GM18870 (cell line): ENCODE measurements around the gene GNAQ.

Source experiments
- ATAC-seq: cut with Tn5 transposase; IDR thresholded peaks from one replicate; pipeline ENCODE4 v1.9.1; 2021; ENCODE audit warnings: moderate library complexity; ENCODE audit not compliant: unreplicated experiment

GNAQ gene

DNA sequence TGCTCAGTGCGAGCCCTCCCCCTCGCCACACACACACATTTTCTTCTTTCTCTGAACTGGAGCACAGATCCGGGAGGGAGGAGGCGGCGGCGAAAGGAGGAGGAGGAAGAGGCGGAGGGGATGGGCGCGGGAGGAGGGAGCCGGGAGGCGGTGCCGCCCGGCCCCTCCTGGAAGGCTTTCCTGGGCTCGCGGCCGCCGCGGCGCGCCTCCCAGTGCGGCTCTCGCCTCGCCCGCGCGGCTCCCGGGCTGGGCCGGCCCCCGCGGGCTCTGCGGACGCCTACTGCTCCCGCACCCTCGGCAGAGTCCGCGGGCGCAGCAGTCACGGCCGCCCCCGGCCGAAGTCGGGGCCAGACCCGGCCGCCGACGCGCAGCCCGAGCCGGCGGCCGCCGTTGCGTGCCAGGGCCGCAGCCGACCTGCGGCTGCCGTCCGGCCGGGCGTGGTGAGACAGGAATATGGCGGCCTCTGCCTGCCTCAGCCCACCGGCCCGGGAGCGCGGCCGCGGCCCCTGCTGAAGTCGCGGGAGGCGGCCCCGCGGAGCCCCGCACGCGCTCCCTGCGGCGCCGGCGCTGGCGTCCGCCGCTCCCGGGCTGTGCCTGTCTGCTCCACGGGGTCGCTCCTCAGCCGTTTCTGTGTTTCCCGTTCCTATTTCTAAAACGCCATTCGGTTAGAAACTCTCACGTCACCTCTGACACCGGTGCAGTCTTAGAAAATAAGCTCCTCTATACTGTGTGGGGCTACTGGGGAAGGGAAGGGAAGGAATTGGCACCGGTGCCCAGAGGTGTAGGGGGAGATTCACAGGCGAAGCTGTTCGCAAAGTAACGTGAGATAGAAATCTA, 500 bp upstream of the GNAQ start:
- ATAC-seq: no peak

DNA sequence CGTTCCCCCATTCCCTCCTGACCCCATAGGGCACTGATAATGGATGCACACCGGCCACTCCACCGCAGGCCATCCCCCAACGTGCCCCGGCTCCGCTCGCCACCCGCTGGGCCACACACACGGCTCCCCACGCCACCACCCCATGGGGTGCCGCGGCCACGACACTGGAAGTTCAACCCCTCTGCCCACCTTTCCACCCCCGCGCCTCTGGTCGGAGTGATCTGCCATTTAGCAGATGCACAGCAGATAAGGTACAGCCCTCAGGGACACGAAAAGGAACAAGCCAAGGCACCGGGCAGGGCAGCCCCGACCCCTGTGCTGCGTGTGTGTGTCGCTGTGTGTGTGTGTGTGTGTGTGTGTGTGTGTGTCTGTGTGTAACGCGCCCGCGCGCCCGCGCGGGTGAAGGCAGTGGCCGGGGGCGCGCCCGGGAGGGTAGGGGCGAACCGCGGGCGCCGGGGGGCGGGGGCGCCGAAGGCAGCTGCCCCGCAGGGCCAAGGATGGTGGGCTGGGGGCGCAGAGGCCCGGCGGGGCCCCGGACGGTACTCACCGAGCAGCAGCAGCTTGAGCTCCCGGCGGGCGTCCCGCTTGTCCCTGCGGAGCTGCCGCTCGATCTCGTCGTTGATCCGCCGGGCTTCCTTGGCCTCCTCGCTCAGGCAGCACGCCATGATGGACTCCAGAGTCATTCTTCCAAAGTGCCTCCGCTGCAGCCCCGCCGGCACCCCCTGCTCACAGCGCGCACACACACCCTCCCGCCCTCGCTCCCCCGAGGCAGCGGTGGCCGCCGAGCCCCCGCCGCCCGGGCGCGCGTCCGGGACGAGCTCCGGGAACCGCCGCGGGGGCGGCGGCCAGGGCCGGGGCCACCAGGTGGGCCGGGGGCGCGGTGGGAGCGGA, 813 bp downstream of the GNAQ start:
- ATAC-seq: no peak

DNA sequence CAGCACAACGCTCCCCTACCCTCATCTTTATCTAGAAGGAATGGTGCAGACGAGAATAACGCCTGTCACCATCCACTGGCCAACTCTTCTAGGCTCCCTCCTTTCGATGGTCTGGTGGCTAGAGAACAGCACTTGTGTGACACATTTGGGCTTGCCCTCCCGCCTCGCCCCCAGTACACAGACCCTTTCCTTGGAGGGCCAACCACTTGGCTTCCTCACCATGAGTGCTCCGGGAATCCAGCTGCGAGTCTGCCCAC, 1.4 kb downstream of the GNAQ start:
- no peak for ATAC-seq

GRCh38 chr9:78029551-78030295, 1.9 kb downstream of the GNAQ start:
- no peak for ATAC-seq

GRCh38 chr9:78028926-78029325, 2.7 kb downstream of the GNAQ start:
- no peak for ATAC-seq

DNA sequence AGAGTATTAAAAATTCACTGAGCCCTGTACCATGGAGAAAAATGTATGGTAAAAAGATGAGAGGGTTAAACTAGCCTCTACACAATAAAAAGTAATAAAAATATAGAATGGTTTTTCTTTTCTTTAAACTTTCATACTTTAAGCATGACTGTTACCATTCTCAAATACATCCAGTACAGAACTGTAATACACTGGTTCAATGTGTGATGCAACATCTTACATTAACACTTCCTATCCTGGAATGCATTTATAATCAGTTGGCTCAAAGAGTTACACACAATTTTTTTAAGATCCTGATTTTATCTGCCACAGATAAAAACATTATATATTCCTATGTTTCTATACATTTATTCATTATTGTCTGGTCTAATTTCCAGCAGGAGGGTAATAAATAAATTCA, 4.7 kb downstream of the GNAQ start:
- ATAC-seq: no peak

GRCh38 chr9:78026416-78026815, 5.2 kb downstream of the GNAQ start:
- no peak for ATAC-seq

DNA sequence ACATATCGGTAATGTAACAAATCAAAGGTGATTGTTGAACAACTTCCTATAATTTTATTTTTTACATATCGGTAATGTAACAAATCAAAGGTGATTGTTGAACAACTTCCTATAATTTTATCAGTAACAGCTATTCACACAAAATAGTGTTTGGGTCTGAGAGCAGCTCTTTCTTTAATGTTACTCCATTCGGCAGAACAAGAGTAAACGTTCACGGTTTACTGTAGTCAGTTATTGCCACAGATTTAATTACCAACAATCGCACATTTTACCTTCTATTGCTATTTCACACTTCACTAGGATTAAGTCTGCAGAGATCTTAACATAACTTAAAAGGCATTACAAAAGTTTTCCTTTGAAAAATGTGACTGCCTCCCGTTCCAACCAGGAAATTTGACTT, 6.4 kb downstream of the GNAQ start:
- no peak for ATAC-seq

- ATAC-seq: no peak
Observed at GRCh38 chr9:78023003-78023741, 8.4 kb downstream of the GNAQ start.

- no peak for ATAC-seq
Observed at GRCh38 chr9:78021697-78022096, 9.9 kb downstream of the GNAQ start.

DNA sequence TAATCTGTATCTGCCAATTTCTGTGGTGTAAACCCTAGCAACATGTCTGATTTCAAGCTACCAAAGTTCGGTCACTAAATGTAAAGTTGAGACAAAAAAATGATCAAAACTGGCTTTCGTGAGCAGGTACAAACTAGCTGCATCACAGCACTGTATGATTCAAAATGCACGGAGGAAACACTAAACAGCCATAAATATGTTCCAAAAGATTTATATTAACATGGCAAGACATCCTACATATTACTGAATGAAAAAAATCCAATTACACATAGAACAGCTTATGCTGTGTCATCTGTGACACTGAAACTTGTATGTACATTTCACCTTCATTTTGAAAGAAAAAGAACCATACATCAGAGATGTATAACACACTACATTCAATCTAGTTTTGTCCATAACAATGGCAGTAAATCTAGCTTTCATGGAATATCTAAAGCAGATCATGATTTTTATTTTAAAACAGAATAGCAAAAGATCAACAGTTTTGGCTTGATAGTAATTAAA, 14.4 kb downstream of the GNAQ start:
- ATAC-seq: no peak

- ATAC-seq: no peak
Observed at GRCh38 chr9:78015241-78015640, 16.4 kb downstream of the GNAQ start.

GRCh38 chr9:78014776-78015175, 16.8 kb downstream of the GNAQ start:
- no peak for ATAC-seq

DNA sequence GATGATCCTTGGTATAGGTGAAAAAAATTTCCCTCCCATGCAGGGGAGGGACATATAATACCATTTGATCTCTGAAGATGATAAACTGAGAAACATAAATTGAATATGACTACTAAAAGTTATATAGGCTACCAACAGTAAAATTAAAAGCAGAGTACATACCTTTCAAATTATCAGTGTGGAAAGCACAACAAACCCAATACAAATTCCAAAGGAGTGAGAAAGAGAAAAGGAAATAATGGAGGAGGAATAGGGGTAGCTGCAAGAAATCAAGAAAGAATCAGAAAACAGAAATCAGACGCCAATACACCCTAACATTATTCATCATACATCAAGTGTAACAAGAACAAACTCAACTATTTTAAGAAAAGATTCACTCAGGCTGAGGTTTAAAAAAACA, 17.7 kb downstream of the GNAQ start:
- no peak for ATAC-seq

DNA sequence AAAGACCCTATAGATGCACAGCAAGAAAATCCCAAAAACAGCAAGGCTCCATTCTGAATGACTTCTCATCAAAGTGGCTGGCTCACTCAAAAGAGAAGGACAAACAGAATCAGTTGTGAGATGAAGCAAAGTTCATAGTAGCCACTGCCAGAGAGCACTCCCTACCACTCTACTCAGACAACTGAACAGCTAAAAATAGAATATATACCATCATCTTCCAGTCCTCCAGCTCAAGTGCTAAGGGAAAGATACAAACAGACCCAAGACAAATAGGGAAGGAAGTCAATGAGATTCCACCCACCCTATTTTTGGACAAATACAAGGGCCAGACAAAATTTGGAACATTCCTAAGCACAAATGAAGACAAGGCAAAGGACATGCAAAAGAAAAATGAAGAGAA, 20.6 kb downstream of the GNAQ start:
- no peak for ATAC-seq

- ATAC-seq: no peak
Observed at GRCh38 chr9:78010445-78010844, 21.2 kb downstream of the GNAQ start.

GRCh38 chr9:78009186-78009585, 22.4 kb downstream of the GNAQ start:
- ATAC-seq: no peak

DNA sequence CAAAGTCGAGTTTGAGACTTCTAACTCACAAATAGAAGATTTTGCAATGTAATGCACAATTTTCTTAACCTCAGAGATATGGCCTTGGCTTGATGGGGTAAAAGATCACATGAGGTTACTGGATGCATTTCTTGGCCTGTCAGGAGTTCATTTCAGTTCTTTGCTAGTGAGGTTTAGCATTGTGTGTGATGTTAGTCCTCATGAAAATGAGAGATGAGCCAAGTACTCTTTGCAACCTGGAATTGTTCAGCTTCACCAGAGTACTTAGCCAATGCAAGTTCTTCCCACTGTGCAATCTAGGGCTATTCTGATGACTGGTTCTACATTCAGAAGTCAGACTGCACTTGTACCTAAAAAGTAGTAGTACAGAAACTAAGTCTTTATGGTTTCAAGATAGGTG, 24.9 kb downstream of the GNAQ start:
- ATAC-seq: no peak

DNA sequence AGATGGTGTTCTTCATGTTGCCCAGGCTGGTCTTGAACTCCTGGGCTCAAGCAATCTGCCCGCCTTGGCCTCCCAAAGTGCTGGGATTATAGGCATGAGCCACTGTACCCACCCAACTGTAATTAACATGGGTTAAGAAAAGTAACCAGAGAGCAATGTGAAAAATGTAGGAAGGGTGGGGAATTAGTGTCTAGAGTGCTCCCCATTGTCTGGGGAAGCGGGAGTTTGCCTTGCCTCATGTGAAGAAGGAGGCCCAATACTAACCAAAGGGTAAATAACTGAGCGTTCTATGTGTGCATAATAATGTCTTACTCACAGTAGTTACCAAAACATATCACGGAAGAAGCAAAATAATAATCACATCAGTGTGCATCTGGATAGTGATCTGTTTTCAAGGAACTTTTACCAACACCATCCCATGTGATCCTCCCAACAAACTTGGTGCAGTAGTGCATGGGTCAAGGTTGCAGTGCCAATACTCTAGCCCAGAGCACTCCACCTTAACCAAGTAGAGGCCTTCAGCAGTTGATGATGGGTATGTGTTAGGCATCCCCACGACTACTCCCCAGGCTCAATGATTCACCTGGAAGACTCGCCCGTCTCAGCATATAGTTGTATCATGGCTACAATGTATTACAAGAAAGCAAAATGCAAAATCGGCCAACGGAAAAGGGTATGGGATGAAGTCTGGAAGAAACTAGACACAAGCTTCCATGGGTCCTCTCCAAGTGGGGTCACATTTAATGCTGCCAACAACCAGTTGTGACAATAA, 26.2 kb downstream of the GNAQ start:
- ATAC-seq: no peak
